ENCODE measurements around the gene RAPGEFL1. TPM values are rescaled to one million over a fixed set of nuclear protein-coding genes. Genes with fewer than 3 reads are reported as not detected.

RAPGEFL1 gene
- total RNA-seq, 1 experiment from 2014 or later: 23.6 TPM

DNA sequence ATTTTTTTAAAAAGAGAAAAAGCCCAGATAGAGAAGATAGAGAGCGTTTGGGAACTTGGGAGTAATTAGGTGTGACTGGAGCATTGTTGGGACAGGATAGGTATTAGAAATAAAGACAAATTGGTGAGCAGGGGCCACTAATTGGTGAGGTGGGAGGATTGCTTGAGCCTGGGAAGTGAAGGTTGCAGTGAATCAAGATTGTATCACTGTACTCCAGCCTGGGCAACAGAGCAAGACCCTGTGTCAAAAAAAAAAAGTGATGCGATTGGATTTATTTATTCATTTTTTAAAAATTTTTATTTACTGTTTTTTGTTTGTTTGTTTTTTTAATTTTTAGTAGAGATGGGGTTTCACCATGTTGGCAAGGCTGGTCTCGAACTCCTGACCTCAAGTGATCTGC lies 31.8 kb upstream of the RAPGEFL1 start:
- Histone ChIP-seq H3K79me2 (ENCODE audit: insufficient read depth, low read length) (peaks cover 4% of the 10 kb centered on the region; the same call in 1 of the 2 replicates), H3K56ac (ENCODE audit: insufficient read length, low read depth, low read length) (no peak overlapping the region), H3K18ac (ENCODE audit: insufficient read length, low read depth, low read length) (no peak overlapping the region), H2AK5ac (ENCODE audit: insufficient read length, low read length) (no peak overlapping the region), H4K5ac (ENCODE audit: insufficient read length, low read depth, low read length) (no peak overlapping the region), H3K23ac (ENCODE audit: insufficient read length, low read depth, low read length) (no peak overlapping the region), H2BK5ac (ENCODE audit: insufficient read length, low read length) (no peak overlapping the region), H3K4me1 (ENCODE audit: insufficient read depth, low read length) (no peaks in the 10 kb centered on the region), H3K27me3 (ENCODE audit: insufficient read depth, low read length) (no peaks in the 10 kb centered on the region), H3K79me1 (ENCODE audit: insufficient read depth, low read depth, low read length, poor library complexity, severe bottlenecking) (peaks cover 7% of the 10 kb centered on the region), H3K4ac (ENCODE audit: low read depth, low read length) (no peak overlapping the region), H3T11ph (ENCODE audit: low read length) (no peak overlapping the region), H2BK15ac (ENCODE audit: low read depth, low read length) (no peak overlapping the region), H3K4me2 (ENCODE audit: insufficient read depth, insufficient read length, low read length) (no peak overlapping the region), H3K14ac (ENCODE audit: insufficient read depth, low read length) (no peak overlapping the region), H3K23me2 (ENCODE audit: insufficient read length, low read depth, low read length, poor library complexity, severe bottlenecking) (peaks cover 5% of the 10 kb centered on the region), H2BK12ac (ENCODE audit: insufficient read length, low read depth, low read length) (no peak overlapping the region), H2BK120ac (ENCODE audit: low read depth, low read length, poor library complexity, severe bottlenecking) (no peak overlapping the region), H3K9me3 (ENCODE audit: control insufficient read depth, low read depth, low read length) (no peaks in the 10 kb centered on the region), H4K20me1 (ENCODE audit: control insufficient read depth, insufficient read depth, insufficient read length) (no peaks in the 10 kb centered on the region), H4K91ac (ENCODE audit: insufficient read length, low read depth, low read length) (no peak overlapping the region), H2AFZ (ENCODE audit: low read length) (no peak overlapping the region), H3K9ac (ENCODE audit: extremely low read depth, insufficient read length, low read length) (no peak overlapping the region), H2BK20ac (ENCODE audit: low read depth, low read length, poor library complexity, severe bottlenecking) (no peak overlapping the region), H4K8ac (replicated peaks; ENCODE audit: insufficient read length, low read depth, low read length) (no peak overlapping the region), H3K27ac (ENCODE audit: insufficient read length, low read depth, low read length) (no peak overlapping the region)
- Mint-ChIP-seq H3K27ac (no peak overlapping the region), H3K36me3 (ENCODE audit: insufficient read depth in 1 of 3, low read depth in 3 of 3) (peaks cover 49 to 80% (median 65%) of the 10 kb centered on the region in 3 experiments), H3K4me3 (no peak overlapping the region), H3K27me3 (ENCODE audit: low read depth) (no peaks in the 10 kb centered on the region), H3K9me3 (no peaks in the 10 kb centered on the region), H3K4me1 (peaks cover 15 to 16% of the 10 kb centered on the region in 2 experiments)
- TF ChIP-seq, protein P1, sequence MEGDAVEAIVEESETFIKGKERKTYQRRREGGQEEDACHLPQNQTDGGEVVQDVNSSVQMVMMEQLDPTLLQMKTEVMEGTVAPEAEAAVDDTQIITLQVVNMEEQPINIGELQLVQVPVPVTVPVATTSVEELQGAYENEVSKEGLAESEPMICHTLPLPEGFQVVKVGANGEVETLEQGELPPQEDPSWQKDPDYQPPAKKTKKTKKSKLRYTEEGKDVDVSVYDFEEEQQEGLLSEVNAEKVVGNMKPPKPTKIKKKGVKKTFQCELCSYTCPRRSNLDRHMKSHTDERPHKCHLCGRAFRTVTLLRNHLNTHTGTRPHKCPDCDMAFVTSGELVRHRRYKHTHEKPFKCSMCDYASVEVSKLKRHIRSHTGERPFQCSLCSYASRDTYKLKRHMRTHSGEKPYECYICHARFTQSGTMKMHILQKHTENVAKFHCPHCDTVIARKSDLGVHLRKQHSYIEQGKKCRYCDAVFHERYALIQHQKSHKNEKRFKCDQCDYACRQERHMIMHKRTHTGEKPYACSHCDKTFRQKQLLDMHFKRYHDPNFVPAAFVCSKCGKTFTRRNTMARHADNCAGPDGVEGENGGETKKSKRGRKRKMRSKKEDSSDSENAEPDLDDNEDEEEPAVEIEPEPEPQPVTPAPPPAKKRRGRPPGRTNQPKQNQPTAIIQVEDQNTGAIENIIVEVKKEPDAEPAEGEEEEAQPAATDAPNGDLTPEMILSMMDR (conservative IDR thresholded peaks at IDR 0.05): no peak
- DNase-seq: no peak
- WGBS (ENCODE audit: extremely low coverage, insufficient read length, low lambda C conversion rate): no CpG with 5 or more reads among the region's 3 CpGs

Data from H9 (cell line).